NCI-H128 (cell line): ENCODE measurements around the gene PPP1R13B.
"Not testable (repeated sequence)": the region's sequence is repeated elsewhere in the genome, so short reads cannot be mapped to it uniquely, and the experiment has no call there.

Source experiments
- DNase-seq: peaks from one replicate; lab custom pipeline; 2025; ENCODE audit not compliant: unreplicated experiment; lab: John Stamatoyannopoulos, UW

The PPP1R13B gene

GRCh38 chr14:103801459-103801858 is 45.9 kb downstream of the PPP1R13B start:
- no peak for DNase-seq

GRCh38 chr14:103793192-103793591 is 54.2 kb downstream of the PPP1R13B start:
- not testable (repeated sequence) for DNase-seq

DNA sequence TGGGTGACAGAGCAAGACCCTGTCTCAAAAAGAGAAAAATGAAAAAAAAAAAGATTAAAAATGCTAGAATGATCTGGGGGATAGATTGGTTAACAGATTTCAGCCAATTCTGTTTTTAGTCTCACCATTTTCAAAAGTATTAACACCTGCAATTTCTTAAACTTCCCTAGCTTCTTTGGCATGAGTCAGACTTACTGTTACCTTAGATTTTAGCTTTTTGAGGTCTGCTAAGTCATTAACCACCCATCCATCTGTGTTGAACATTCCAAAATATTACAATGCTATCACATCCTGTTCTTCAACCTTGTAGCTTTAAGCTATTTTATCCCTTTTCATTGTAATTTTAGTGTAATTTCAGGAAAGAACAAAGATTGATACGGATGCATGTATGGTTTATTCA is 59.3 kb downstream of the PPP1R13B start:
- DNase-seq, result no peak

DNA sequence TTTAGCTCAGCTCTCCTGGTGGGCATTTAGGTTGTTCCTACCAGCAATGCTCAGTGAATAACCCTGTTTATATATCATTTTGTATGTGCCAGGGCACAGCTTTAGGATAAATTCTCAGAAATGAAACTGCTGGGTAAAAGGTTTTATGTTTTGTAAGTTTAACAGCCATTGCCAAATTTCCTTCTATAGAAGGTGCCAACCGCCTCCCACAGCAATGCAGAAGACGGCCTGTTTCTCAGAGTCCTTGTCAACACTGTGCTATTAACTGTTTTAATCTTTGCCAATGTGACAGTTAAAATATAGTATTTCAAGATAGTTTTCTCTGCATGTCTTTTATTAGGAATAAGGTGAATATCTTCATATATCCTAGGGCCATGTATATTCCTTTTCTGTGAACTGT is 65.0 kb downstream of the PPP1R13B start:
- no peak for DNase-seq

- not testable (repeated sequence) for DNase-seq
Measured at GRCh38 chr14:103776319-103776718, 71.1 kb downstream of the PPP1R13B start.

DNA sequence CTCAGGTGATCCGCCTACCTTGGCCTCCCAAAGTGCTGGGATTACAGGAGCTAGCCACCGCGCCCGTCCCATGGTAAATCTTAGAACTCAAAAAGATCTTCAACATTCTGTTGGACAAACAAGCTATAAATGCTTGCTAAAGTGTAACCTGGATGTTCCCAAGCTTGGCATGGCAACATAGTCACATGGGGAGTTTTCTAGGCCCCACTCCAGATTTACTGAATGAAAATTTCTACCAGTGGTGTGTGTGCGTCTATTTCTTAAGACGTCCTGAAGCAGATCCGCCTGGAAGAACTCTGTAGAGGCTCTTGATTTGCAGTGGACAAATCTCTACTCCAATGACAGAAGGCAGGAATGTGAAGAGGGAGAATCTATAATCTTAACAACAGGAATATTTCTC is 71.9 kb downstream of the PPP1R13B start:
- DNase-seq, result no peak

DNA sequence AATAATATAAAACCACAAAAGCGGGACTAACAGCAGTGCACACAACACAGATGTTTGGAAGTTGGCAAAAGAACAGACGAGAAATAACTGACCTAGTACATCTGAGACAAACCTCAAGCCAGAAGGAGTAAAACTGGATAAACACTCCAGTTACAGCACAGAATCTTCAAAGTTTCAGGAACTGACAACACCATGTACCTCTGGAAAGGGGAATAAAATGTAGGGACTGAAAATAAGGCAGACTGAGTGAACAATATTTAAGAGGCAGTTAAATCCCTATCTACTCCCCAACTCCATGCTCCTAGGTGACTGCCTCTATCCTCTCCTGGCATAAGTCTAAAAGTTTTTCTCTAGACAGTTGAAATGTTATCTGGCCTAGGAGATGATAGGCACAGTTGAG is 73.9 kb downstream of the PPP1R13B start:
- DNase-seq, result no peak

DNA sequence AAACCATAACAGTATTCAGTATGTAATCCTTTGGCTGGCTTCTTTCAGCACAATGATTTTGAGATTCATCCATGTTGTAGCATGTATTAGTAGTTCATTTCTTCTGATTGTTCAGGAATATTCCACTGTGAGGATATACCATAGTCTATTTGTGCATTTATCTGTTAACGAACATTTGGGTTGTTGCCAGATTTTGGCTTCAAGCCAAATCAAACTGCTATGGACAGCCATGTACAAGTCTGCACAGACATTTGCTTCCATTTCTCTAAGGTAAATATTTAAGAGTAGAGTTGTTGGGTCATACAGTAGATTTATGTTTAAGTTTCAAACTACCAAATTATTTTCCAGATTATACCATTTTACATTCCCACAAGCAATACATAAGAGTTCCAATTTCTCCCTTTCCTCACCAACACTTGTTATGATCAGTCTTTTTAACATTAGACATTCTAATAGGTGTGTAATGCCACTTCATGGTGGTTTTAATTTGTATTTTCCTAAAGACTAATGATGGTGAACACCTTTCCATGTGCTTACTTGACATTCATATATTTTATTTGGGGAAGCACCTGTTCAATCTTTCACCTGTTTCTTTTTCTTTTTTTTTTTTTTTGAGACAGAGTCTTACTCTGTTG is 75.2 kb downstream of the PPP1R13B start:
- no peak for DNase-seq

- no peak for DNase-seq
Measured at GRCh38 chr14:103770902-103771301, 76.5 kb downstream of the PPP1R13B start.

DNA sequence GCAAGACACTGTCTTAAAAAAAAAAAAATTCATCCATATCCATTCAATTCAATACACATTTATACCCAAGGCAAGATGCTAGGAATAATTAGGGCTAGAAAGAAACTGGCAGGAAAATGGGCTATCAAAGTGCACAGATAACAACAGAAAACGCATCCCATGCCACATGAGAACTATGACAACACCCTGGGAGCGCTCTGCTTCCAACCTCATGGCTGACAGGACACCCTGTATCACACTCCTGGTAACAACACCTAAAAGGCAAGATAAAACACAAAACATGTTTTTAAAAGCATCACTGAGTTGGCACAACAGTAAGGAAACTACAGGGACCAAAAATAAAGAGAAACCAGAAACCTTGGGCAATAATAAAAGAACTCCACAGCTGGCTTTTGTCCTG is 76.9 kb downstream of the PPP1R13B start:
- DNase-seq, result no peak

DNA sequence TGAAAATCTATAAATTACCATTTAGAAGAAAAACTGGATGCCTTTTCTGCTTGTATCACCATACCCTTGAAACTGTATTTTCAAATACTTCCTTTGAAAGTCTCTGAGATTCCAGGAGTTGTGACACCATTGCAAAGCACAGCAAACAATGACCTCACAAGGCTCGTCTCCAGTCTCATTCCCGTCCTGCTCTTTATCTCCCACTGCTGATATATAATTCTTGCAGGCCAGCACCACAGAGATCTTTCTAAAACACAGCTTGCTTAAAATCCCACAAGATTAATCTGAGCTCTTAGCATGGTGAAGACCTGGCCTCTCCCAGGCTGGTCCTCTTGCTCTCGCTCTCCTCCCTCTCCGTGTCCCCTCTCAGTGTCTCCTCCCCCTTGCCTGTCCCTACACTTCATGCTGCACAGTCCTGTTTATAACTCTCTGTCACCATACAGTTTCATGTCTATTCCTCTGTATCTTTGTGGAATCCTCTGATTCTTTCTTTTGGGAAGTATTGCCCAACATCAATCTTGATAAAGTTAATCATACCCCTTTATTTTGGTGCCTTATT is 80.0 kb downstream of the PPP1R13B start:
- DNase-seq, result no peak

GRCh38 chr14:103765526-103765925 is 81.8 kb downstream of the PPP1R13B start:
- DNase-seq, result no peak

GRCh38 chr14:103763730-103764488 is 83.5 kb downstream of the PPP1R13B start:
- no peak for DNase-seq

DNA sequence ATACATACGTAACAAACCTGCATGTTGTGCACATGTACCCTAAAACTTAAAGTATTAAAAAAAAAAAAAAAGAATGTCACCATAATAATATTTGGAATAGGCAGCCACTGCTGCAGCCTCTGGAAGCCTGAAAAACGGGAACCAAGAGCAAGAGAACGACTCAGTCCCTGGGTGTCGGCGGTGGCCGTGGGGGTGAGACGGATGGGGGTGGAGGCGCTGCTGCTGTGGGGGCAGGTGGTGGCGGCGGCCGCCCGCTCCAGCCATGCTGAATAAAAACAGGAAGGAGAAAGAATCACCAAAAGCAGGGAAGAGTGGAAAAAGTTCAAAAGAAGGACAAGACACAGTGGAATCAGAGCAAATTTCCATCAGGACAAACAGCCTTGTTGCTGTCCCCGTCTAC is 84.8 kb downstream of the PPP1R13B start:
- DNase-seq, result no peak

GRCh38 chr14:103762036-103762435 is 85.3 kb downstream of the PPP1R13B start:
- no peak for DNase-seq

DNA sequence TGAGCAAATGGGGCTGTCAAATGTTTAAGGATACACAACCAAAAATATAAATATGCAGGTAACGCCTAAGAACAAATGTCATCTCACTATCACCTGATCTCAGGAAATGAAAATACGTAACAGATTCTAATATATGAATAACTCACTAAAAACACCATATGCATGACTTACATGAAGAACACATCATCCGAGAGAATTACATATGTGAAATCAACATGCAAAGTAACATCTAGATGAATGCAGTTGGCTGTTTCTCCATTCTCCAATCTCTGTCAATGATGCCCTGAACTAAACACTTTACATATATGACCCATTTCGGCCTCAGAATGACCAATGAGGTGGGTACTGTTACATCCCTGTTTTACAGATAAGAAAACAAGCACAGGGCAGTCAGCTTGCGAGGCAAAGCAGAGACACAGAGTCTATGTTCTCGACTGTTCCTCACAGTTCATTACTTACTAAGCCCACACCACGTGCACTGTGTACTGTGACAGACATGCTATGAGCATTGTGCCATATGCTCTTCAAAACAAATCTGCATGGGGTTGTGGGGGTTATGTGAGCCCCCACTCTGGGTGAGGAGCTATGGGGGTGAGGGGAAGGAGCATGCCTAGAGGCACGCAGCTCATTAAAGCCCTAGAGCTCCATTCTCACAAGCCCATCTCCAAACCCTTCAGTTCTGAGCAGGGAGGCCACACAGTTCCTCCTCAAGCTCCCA is 89.2 kb downstream of the PPP1R13B start:
- DNase-seq, result no peak

- DNase-seq, result no peak
Measured at GRCh38 chr14:103755060-103755459, 92.3 kb downstream of the PPP1R13B start.

DNA sequence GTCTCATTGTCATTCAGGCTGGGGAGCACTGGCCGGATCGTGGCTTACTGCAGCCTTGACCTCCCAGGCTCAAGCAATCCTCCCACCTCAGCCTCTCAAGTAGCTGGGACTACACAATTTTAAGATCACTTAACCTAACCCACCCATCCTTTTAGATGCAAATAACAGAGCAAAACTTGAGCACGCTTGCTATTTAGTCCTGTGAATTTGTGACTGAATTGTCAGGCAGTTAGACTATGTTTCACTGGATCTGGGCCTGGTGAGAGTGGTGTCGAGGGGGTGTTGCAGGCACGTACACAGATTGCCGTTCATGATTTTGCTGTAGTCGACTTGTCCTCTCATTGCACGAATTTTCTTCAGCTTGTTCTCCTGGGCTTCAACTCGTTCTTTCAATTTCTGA is 93.6 kb downstream of the PPP1R13B start:
- DNase-seq, result no peak

DNA sequence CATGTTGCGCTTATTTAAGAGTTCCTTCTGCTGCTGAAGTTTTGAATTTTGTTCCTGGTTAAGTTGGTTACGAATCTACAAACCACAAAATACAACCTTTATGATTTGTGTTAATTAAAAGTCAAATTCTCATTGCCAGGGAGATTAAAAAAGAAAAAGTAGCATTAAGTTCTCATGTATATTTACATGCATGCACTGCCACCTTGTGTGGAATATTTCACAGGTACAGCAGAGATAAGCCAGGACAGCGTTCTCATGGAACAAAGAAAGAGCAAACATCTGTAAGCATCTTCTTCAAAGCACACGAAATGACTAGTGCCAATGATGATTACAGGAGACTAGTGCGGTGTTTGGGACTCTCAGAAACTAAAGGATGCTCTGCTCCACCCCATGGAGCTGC is 97.5 kb downstream of the PPP1R13B start:
- DNase-seq, result no peak

GRCh38 chr14:103749452-103749851 is 97.9 kb downstream of the PPP1R13B start:
- no peak for DNase-seq

DNA sequence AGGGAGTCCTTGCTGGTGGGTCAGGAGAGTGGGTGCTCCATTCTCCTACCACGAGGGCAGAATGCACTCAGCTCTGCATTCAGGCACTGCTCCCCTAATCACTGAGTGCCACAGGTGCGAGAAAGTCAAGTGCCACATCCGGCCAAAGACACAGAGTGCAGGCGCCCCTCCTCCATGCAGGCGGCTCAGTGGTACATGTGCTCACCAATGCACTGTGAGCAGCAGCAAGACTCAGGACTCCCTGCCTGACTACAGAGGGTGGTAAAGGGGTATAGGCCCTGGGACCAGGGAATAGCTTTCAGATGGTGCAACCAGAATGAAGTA is 98.9 kb downstream of the PPP1R13B start:
- no peak for DNase-seq

GRCh38 chr14:103746701-103747100 is 100.7 kb downstream of the PPP1R13B start:
- no peak for DNase-seq
